OCI-LY7 (cell line): ENCODE measurements around the gene UBE4B. TPM values are rescaled to one million over a fixed set of nuclear protein-coding genes. Genes with fewer than 3 reads are reported as not detected.
"Not testable (repeated sequence)": the region's sequence is repeated elsewhere in the genome, so short reads cannot be mapped to it uniquely, and the experiment has no call there.

ENCODE experiments used
- BruUV-seq: library from RNA; stranded (reverse); fragments of 400-500 nt; replicated peaks from 2 replicates; lab custom pipeline; 2021; lab: Mats Ljungman, UMichigan
- CTCF ChIA-PET: fragments of 300-600 bp; sonication (Branson Sonifier 250); formaldehyde crosslinking; loops from one replicate; lab custom pipeline; 2022; ENCODE audit warnings: antibody characterized with exemption; ENCODE audit not compliant: unreplicated experiment; lab: Charles Lee
- POLR2A ChIA-PET: fragments of 300-600 bp; sonication (Branson Sonifier 250); formaldehyde crosslinking; loops from one replicate; lab custom pipeline; 2022; ENCODE audit warnings: antibody characterized with exemption; lab: Charles Lee
- DNase-seq: peaks from one replicate; pipeline ENCODE4 v3.0.0-alpha.2; 2015; ENCODE audit warnings: low spot score
- H2AFZ ChIP-seq: fragments of 200-600 bp; sonication (generic), shearing (Covaris generic); 2 replicates; pipeline ENCODE4 v1.6.1; 2014; ENCODE audit warnings: mild to moderate bottlenecking, antibody characterized with exemption, low read length, moderate library complexity
- H3K27ac ChIP-seq: fragments of 200-600 bp; sonication (generic); 2 replicates; pipeline ENCODE4 v1.5.1; 2014; ENCODE audit warnings: mixed run types, low read depth, mild to moderate bottlenecking, moderate library complexity, low read length, inconsistent platforms; ENCODE audit not compliant: poor library complexity, severe bottlenecking
- H3K36me3 ChIP-seq: fragments of 200-600 bp; sonication (generic); 2 replicates; pipeline ENCODE4 v1.6.1; 2014; ENCODE audit warnings: mild to moderate bottlenecking, antibody characterized with exemption, low read length, moderate library complexity, mixed read lengths; ENCODE audit not compliant: insufficient read depth
- H3K4me1 ChIP-seq: fragments of 200-600 bp; sonication (generic); 2 replicates; pipeline ENCODE4 v1.5.1; 2014; ENCODE audit warnings: mild to moderate bottlenecking, low read length; ENCODE audit not compliant: insufficient read depth, poor library complexity, severe bottlenecking
- H3K4me2 ChIP-seq: fragments of 200-600 bp; sonication (generic); 2 replicates; pipeline ENCODE4 v1.6.1; 2014; ENCODE audit warnings: mild to moderate bottlenecking, low read length
- H3K4me3 ChIP-seq: fragments of 200-600 bp; sonication (generic); 2 replicates; pipeline ENCODE4 v1.5.1; 2014; ENCODE audit warnings: mild to moderate bottlenecking, low read depth, low read length; ENCODE audit not compliant: poor library complexity, severe bottlenecking
- H3K79me2 ChIP-seq: fragments of 200-600 bp; sonication (generic); 2 replicates; pipeline ENCODE4 v1.6.1; 2016; ENCODE audit warnings: low read depth, mild to moderate bottlenecking, low read length, moderate library complexity, mixed read lengths; ENCODE audit not compliant: insufficient read depth
- H3K9me2 ChIP-seq: fragments of 200-600 bp; sonication (generic); 2 replicates; pipeline ENCODE4 v1.6.1; 2016; ENCODE audit warnings: mild to moderate bottlenecking, low read length, mixed read lengths; ENCODE audit not compliant: insufficient read depth
- H3K9me3 ChIP-seq: fragments of 200-600 bp; sonication (generic); 2 replicates; pipeline ENCODE4 v1.6.1; 2014; ENCODE audit warnings: mild to moderate bottlenecking, mixed run types, low read length, mixed read lengths
- H4K20me1 ChIP-seq: fragments of 200-600 bp; sonication (generic); 2 replicates; pipeline ENCODE4 v1.6.1; 2014; ENCODE audit warnings: mild to moderate bottlenecking, antibody characterized with exemption, low read length, moderate library complexity, mixed read lengths; ENCODE audit not compliant: insufficient read depth
- EZH2phosphoT487 ChIP-seq: fragments of 200-600 bp; sonication (generic); IDR thresholded peaks from 2 replicates; pipeline ENCODE4 v1.6.1; 2018; ENCODE audit warnings: low read depth, borderline replicate concordance, mild to moderate bottlenecking, mixed run types, antibody characterized with exemption, low read length, moderate library complexity, mixed read lengths
- intact Hi-C: fragments of 100-400 bp; cut with micrococcal nuclease; formaldehyde crosslinking; loops from one replicate; pipeline ENCODE4 v1.10.0; 2022; ENCODE audit not compliant: unreplicated experiment
- total RNA-seq, 2 experiments: library from RNA; depleted of rRNA in 1 of 2; stranded (reverse); fragments of >200 nt in 1 of 2; shearing (Covaris generic) in 1 of 2; gene quantifications; 2 replicates each; pipeline ENCODE4 v1.2.3, GENCODE V29; 2014 to 2022
- TF ChIP-seq, protein P1 (sequence below): fragments of 200-600 bp; sonication (generic); conservative IDR thresholded peaks from 2 replicates; pipeline ENCODE4 v1.5.1; 2014; ENCODE audit warnings: mild to moderate bottlenecking, antibody characterized with exemption, low read length, moderate library complexity, mixed read lengths

UBE4B gene
- total RNA-seq, 2 experiments from 2014 or later: 21.5 to 40.7 TPM

DNA sequence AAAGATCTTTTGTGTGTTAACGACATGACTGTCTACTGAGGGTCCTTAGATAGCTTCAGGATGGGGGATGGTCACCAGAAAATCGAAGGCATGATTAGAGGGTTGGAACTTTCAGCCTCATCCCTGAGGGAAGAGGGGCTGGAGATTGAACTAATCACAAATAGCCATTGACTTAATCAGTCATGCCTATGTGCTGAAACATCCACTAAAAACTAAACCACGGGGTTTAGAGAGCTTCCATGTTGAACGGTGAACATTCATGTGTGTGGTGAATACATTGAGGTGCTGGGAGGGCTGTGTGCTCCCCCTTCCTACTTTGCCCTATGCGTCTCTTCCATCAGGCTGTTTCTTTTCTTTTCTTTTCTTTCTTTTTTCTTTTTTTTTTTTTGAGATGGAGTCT is 18.7 kb upstream of the UBE4B start:
- POLR2A ChIA-PET: no interaction called here
- CTCF ChIA-PET: no interaction called here
- Histone ChIP-seq H3K79me2 (no peaks in the 10 kb centered on the region), H2AFZ (no peak overlapping the region), H3K4me2 (no peak overlapping the region), H3K4me1 (no peaks in the 10 kb centered on the region), H3K27ac (no peak overlapping the region), H4K20me1 (no peaks in the 10 kb centered on the region), H3K9me2 (no peaks in the 10 kb centered on the region), H3K36me3 (no peaks in the 10 kb centered on the region), H3K9me3 (no peaks in the 10 kb centered on the region), H3K4me3 (no peak overlapping the region)
- intact Hi-C loops: no loop called here
- BruUV-seq: no TSS peak
- TF ChIP-seq EZH2phosphoT487: no peak
- TF ChIP-seq, protein P1, sequence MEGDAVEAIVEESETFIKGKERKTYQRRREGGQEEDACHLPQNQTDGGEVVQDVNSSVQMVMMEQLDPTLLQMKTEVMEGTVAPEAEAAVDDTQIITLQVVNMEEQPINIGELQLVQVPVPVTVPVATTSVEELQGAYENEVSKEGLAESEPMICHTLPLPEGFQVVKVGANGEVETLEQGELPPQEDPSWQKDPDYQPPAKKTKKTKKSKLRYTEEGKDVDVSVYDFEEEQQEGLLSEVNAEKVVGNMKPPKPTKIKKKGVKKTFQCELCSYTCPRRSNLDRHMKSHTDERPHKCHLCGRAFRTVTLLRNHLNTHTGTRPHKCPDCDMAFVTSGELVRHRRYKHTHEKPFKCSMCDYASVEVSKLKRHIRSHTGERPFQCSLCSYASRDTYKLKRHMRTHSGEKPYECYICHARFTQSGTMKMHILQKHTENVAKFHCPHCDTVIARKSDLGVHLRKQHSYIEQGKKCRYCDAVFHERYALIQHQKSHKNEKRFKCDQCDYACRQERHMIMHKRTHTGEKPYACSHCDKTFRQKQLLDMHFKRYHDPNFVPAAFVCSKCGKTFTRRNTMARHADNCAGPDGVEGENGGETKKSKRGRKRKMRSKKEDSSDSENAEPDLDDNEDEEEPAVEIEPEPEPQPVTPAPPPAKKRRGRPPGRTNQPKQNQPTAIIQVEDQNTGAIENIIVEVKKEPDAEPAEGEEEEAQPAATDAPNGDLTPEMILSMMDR: no peak
- DNase-seq: no peak

DNA sequence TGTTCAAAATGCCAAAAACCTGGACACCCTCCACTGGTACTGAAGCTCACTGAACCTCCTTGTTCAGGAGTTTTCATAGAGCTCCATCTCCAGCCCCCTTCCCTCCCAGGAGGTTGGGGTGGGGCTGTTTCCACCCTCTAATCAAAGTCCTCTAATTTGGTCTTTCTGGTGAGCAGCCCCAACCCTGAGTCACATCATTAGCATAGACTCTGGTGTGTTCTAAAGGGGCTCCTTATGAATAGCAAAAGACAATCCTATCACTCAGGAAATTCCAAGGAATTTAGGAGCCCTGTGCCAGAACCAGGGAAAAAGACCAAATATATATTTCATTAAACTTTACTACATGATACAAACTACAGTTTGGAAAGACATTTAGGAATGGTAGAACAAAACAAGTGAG is 13.2 kb upstream of the UBE4B start:
- no peaks in the 10 kb centered on the region for H3K36me3 ChIP-seq
- no peaks in the 10 kb centered on the region for H4K20me1 ChIP-seq
- no peak for DNase-seq
- H3K9me3 ChIP-seq: no peaks in the 10 kb centered on the region
- H3K4me1 ChIP-seq: no peaks in the 10 kb centered on the region
- no TSS peak for BruUV-seq
- ChIA-PET CTCF (no interaction called here), POLR2A (no interaction called here)
- TF ChIP-seq, protein P1: no peak
- no peak for TF ChIP-seq EZH2phosphoT487
- no peak overlapping the region for H3K27ac ChIP-seq
- H3K4me2 ChIP-seq: no peak overlapping the region
- no peak overlapping the region for H2AFZ ChIP-seq
- no peak overlapping the region for H3K4me3 ChIP-seq
- H3K79me2 ChIP-seq: no peaks in the 10 kb centered on the region
- H3K9me2 ChIP-seq: no peaks in the 10 kb centered on the region
- intact Hi-C loops: no loop called here

DNA sequence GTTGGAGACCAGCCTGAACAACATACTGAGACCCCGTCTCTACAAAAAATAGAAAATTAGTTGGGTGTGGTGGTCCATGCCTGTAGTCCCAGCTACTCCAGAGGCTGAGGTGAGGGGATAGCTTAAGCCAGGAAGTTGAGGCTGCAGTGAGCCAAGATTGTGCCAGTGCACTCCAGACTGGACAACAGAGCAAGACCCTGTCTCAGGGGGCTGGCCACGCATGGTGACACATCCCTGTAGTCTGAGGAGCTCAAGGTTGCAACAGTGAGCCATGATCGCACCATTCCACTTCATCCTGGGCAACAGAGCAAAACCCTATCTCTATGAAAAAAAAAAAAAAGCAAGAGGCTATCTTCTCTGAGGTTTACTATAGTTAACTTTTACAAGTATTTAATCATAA is 12.7 kb upstream of the UBE4B start:
- no peak for DNase-seq
- H3K4me2 ChIP-seq: no peak overlapping the region
- H3K9me2 ChIP-seq: no peaks in the 10 kb centered on the region
- TF ChIP-seq, protein P1: no peak
- TF ChIP-seq EZH2phosphoT487: no peak
- no peak overlapping the region for H3K27ac ChIP-seq
- no peak overlapping the region for H3K4me3 ChIP-seq
- no peaks in the 10 kb centered on the region for H3K9me3 ChIP-seq
- no peaks in the 10 kb centered on the region for H3K4me1 ChIP-seq
- no peaks in the 10 kb centered on the region for H4K20me1 ChIP-seq
- intact Hi-C loops: no loop called here
- no peak overlapping the region for H2AFZ ChIP-seq
- ChIA-PET POLR2A (no interaction called here), CTCF (no interaction called here)
- no TSS peak for BruUV-seq
- no peaks in the 10 kb centered on the region for H3K79me2 ChIP-seq
- H3K36me3 ChIP-seq: no peaks in the 10 kb centered on the region

DNA sequence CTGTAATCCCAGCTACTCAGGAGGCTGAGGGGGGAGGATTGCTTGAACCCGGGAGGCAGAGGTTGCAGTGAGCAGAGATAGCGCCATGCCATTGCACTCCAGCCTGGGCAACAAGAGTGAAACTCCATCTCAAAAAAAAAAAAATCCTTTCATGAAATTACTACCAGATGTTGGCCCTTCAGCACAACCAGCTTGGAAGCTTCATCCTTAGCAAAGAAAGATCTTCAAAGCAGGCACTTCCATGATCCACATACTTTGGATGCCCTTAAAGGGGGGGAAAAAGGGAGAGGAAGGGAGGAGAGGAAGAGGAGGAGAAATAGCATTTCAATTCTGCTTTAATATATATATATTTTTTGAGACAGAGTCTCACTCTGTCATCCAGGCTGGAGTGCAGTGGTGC is 12.1 kb upstream of the UBE4B start:
- H3K27ac ChIP-seq, H3K9me2 ChIP-seq, POLR2A ChIA-PET, H3K4me1 ChIP-seq, intact Hi-C loops, H3K36me3 ChIP-seq, H3K4me3 ChIP-seq, DNase-seq, H3K9me3 ChIP-seq, H3K79me2 ChIP-seq, BruUV-seq, CTCF ChIA-PET, H2AFZ ChIP-seq, H4K20me1 ChIP-seq, H3K4me2 ChIP-seq: not testable (repeated sequence)
